Measurements from ENCODE around the gene MNAT1.

The MNAT1 gene

DNA sequence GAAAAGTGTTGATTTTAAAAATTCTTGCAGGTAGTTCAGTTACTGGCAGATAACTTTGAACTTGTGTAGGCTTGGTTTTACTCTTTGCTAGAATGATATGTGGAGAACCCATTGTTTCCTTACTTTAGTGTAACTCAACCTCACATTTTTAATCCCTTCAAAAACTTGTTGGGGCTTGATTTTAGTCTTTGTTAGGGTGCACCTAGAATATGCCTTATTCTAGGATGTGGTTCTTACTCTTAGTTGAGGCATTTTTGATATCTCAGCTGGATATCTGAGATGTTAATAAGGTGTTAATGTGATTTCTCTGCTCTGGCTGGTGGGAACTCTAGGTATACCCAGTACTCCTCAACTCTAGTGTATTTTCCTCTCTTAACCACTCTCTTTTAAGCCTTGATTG, 10.0 kb downstream of the MNAT1 start:
- Histone ChIP-seq H3K36me3 (ENCODE audit: control insufficient read depth in 2 of 2, insufficient read depth in 1 of 2, low read length in 2 of 2) (peaks cover 0 to 8% of the 10 kb centered on the region in 2 experiments; a peak in 2 of 3 replicates), H3K27ac (ENCODE audit: extremely low read depth, low read depth, low read length) (no peak overlapping the region), H3K4me1 (ENCODE audit: control insufficient read depth, insufficient read depth, low read length) (no peaks in the 10 kb centered on the region), H3K9me3 (ENCODE audit: control insufficient read depth, insufficient read depth, low read depth, low read length) (no peaks in the 10 kb centered on the region), H3K4me3 (ENCODE audit: low read depth, low read length) (no peak overlapping the region)
- POLR2A ChIA-PET: no interaction called here
- TF ChIP-seq, protein P1, sequence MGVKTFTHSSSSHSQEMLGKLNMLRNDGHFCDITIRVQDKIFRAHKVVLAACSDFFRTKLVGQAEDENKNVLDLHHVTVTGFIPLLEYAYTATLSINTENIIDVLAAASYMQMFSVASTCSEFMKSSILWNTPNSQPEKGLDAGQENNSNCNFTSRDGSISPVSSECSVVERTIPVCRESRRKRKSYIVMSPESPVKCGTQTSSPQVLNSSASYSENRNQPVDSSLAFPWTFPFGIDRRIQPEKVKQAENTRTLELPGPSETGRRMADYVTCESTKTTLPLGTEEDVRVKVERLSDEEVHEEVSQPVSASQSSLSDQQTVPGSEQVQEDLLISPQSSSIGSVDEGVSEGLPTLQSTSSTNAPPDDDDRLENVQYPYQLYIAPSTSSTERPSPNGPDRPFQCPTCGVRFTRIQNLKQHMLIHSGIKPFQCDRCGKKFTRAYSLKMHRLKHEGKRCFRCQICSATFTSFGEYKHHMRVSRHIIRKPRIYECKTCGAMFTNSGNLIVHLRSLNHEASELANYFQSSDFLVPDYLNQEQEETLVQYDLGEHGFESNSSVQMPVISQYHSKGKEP (tag by site-specific recombination; IDR thresholded peaks at IDR 0.05): no peak
- no peak for TF ChIP-seq ZNF544 (tag by site-specific recombination; IDR thresholded peaks at IDR 0.05)
- TF ChIP-seq ZNF530 (tag by site-specific recombination; IDR thresholded peaks at IDR 0.05; ENCODE audit: low read depth): no peak
- no peak for TF ChIP-seq ZSCAN16 (tag by site-specific recombination; IDR thresholded peaks at IDR 0.05)
- TF ChIP-seq REST (tag by site-specific recombination; IDR thresholded peaks at IDR 0.05): no peak
- TF ChIP-seq MYNN (tag by site-specific recombination; IDR thresholded peaks at IDR 0.05; ENCODE audit: borderline replicate concordance): no peak
- no peak for TF ChIP-seq ZNF223 (tag by site-specific recombination; IDR thresholded peaks at IDR 0.05)
- no peak for TF ChIP-seq ZIC2 (tag by site-specific recombination; IDR thresholded peaks at IDR 0.05)
- CTCF ChIA-PET: interaction anchor here (0.7 kb wide), 1 partner anchor 128 kb away, joined by 3 read pairs; no protein-coding TSS in a partner anchor

- Histone ChIP-seq H3K9me3 (ENCODE audit: control insufficient read depth, insufficient read depth, low read depth, low read length) (no peaks in the 10 kb centered on the region), H3K27ac (ENCODE audit: extremely low read depth, low read depth, low read length) (no peak overlapping the region), H3K36me3 (ENCODE audit: control insufficient read depth in 2 of 2, insufficient read depth in 1 of 2, low read length in 2 of 2) (no peaks in the 10 kb centered on the region; a peak in 2 of 3 replicates), H3K4me1 (ENCODE audit: control insufficient read depth, insufficient read depth, low read length) (no peaks in the 10 kb centered on the region), H3K4me3 (ENCODE audit: low read depth, low read length) (no peak overlapping the region)
- ChIA-PET CTCF (no interaction called here), POLR2A (no interaction called here)
- no peak for TF ChIP-seq PBX3 (CRISPR knock-in tag; IDR thresholded peaks at IDR 0.05)
- no peak for TF ChIP-seq ZIC2 (tag by site-specific recombination; IDR thresholded peaks at IDR 0.05)
- TF ChIP-seq, protein P2, sequence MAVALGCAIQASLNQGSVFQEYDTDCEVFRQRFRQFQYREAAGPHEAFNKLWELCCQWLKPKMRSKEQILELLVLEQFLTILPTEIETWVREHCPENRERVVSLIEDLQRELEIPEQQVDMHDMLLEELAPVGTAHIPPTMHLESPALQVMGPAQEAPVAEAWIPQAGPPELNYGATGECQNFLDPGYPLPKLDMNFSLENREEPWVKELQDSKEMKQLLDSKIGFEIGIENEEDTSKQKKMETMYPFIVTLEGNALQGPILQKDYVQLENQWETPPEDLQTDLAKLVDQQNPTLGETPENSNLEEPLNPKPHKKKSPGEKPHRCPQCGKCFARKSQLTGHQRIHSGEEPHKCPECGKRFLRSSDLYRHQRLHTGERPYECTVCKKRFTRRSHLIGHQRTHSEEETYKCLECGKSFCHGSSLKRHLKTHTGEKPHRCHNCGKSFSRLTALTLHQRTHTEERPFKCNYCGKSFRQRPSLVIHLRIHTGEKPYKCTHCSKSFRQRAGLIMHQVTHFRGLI (tag by site-specific recombination; IDR thresholded peaks at IDR 0.05): no peak
Measured at GRCh38 chr14:60753264-60754119, 18.9 kb downstream of the MNAT1 start.

DNA sequence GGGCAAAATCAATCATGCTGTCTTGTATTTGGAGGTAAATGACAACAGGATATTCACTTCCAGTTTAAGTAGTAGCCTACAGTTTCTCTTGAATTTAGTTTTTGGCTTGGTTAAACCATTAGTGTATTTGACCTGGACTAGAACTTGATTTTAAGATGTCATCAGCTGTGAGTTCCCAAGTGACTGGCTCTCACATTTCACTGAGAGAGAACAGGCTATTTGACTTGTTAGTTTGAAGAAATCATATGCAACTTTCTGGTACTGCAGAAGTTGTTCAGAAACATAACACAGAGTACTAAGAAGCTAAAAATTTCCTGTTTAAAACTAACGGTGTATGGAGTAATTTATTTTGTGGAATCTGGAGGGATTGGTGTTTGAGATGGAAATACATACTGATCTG, 22.3 kb downstream of the MNAT1 start:
- Histone ChIP-seq H3K36me3 (ENCODE audit: control insufficient read depth in 2 of 2, insufficient read depth in 1 of 2, low read length in 2 of 2) (no peaks in the 10 kb centered on the region), H3K27ac (ENCODE audit: extremely low read depth, low read depth, low read length) (no peak overlapping the region), H3K4me3 (ENCODE audit: low read depth, low read length) (no peak overlapping the region), H3K9me3 (ENCODE audit: control insufficient read depth, insufficient read depth, low read depth, low read length) (no peaks in the 10 kb centered on the region), H3K4me1 (ENCODE audit: control insufficient read depth, insufficient read depth, low read length) (peaks cover 23% of the 10 kb centered on the region)
- CTCF ChIA-PET: no interaction called here
- no peak for TF ChIP-seq ZNF664 (tag by site-specific recombination; IDR thresholded peaks at IDR 0.05)
- TF ChIP-seq, protein P3, sequence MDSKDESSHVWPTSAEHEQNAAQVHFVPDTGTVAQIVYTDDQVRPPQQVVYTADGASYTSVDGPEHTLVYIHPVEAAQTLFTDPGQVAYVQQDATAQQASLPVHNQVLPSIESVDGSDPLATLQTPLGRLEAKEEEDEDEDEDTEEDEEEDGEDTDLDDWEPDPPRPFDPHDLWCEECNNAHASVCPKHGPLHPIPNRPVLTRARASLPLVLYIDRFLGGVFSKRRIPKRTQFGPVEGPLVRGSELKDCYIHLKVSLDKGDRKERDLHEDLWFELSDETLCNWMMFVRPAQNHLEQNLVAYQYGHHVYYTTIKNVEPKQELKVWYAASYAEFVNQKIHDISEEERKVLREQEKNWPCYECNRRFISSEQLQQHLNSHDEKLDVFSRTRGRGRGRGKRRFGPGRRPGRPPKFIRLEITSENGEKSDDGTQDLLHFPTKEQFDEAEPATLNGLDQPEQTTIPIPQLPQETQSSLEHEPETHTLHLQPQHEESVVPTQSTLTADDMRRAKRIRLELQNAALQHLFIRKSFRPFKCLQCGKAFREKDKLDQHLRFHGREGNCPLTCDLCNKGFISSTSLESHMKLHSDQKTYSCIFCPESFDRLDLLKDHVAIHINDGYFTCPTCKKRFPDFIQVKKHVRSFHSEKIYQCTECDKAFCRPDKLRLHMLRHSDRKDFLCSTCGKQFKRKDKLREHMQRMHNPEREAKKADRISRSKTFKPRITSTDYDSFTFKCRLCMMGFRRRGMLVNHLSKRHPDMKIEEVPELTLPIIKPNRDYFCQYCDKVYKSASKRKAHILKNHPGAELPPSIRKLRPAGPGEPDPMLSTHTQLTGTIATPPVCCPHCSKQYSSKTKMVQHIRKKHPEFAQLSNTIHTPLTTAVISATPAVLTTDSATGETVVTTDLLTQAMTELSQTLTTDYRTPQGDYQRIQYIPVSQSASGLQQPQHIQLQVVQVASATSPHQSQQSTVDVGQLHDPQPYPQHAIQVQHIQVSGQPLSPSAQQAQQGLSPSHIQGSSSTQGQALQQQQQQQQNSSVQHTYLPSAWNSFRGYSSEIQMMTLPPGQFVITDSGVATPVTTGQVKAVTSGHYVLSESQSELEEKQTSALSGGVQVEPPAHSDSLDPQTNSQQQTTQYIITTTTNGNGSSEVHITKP (tag by site-specific recombination; IDR thresholded peaks at IDR 0.05): 0 out of 2 replicates have a peak, but pooled peaks have one; percentile 9
- POLR2A ChIA-PET: no interaction called here

All from HEK293 (cell line).